UCSD-AML1 (cell line): ENCODE measurements around the gene MRPL2.
A peak's percentile ranks its signal among the peaks of the same experiment; 100 is the strongest.
"Not testable (repeated sequence)": the region's sequence is repeated elsewhere in the genome, so short reads cannot be mapped to it uniquely, and the experiment has no call there.

Experiments
- DNase-seq: peaks from one replicate; lab custom pipeline; 2025; ENCODE audit not compliant: unreplicated experiment; lab: John Stamatoyannopoulos, UW

The MRPL2 gene

DNA sequence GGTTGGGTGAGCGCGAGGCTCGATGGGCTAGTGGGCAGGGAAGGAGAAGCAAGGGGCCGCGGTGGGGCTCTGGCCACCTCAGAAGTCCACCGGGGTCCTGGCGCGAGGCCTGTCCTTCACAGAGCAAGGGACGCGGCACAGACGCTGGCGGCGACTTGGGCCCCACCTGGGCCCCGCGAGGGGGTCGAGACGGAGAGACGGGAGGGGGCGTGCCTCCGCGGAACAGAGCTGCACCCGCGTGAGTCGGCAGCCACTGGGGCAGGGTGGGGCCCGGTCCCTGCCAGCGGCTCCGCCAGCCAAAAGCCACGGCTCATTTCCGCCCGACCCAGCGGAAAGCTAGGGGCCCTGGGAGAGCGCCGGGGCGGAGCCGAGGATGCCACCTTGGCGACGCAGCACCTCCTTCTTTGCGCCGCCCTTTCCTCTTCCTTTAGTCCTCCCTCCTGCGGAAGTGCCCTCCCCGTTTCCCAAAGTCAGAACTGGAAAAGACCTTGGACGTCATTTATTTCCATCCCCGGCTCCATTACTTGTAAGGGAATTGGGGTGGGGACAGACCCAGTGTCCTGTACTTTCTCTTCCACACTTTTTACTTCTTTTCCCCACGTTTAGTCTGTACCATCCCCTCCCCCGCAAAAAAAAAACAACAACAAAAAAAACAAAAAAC is 5.6 kb downstream of the MRPL2 start, which contains the start of gene CUL7:
CUL7 (minus strand) TSS at position 307 of the 661 bp plus-strand sequence. CDS start 1,063 bp downstream, outside the sequence.
- peak; percentile 94 for DNase-seq

- DNase-seq, result peak; percentile 65
Observed at GRCh38 chr6:43052842-43053544, 6.2 kb downstream of the MRPL2 start.

- DNase-seq, result no peak
Observed at GRCh38 chr6:43052225-43052841, 6.9 kb downstream of the MRPL2 start.

DNA sequence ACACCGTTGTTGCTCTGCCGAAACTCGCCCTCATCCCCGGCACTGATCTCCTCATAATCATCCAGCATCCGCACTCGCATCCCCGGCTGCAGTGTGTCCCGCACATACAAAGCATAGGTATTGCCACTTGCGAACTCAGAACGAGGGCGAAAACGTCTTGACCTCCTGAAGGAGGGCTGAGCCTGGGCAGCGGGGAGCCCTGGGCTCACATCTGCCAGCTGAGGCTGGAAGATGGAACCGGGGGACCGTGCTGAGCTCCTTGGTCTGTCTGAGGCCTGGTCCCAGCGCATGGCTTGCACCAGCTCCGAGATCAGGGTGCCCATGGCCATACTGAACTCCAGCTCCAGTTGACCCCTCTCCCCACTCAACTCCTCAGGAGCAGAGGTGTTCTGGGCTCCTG is 8.3 kb downstream of the MRPL2 start:
- no peak for DNase-seq

DNA sequence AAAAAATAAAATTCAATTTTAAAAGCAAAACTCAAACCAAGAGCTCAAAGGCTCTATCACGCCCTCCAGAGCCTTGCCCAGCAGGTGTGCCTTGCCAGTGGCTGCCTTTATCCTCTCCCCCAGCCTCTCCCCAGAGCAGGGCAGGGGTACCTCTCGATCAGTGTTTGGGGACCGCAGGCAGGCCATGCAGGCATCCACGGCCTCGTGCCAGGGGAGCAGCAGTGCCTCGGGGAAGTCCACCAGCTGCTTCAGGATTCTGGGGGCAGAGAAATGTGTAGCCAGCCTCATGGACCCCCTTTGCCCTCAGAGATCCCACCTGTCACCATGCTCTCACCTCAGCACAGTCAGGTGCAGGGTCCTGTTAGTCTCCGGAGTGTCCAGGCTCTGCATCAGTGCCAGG is 11.2 kb downstream of the MRPL2 start:
- no peak for DNase-seq

DNA sequence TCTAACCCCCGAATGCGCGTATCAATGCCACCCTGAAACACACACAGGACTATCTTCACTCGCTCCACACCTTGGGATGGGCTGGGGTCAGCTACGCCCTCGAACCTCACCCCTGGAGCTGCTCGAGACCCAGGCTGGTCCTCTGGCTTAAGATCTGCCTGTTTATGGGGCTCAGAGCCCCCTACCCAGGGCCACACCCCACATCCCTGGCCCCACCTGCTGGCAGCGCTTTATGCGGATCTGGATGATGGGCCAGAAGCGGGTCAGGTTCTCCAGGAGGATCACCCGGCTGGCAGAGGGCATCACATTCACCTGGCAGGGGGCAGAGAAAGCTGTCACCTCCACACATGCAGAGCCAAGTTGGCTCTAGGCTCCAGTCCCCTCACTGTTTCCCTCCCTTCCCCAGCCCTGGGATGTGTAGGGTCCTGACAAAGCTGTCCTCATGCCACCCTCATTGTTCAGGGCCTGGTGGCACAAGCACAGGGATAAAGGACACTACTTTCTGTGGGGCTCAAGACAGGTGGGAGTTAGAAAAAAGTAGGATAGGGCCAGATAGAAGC is 13.8 kb downstream of the MRPL2 start:
- no peak for DNase-seq

DNA sequence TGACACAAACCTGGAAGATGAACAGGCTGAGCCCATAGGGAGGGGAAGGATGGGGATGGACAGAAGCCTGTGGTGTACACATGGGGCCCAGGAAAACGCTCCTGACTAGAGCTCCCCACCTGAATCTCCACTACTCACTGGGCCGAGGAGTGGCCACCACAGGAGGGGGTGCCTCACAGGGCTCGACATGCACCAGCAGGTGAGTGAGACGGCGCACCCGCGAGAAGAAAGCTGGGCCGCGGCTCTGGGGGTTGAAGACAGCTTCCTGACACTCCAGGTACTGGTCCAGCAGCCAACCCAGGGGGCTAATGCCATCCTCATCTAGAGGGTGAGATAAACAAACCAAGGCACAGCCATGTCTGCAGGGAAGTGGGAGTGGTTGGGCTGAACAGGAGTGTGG is 15.9 kb downstream of the MRPL2 start:
- no peak for DNase-seq

DNA sequence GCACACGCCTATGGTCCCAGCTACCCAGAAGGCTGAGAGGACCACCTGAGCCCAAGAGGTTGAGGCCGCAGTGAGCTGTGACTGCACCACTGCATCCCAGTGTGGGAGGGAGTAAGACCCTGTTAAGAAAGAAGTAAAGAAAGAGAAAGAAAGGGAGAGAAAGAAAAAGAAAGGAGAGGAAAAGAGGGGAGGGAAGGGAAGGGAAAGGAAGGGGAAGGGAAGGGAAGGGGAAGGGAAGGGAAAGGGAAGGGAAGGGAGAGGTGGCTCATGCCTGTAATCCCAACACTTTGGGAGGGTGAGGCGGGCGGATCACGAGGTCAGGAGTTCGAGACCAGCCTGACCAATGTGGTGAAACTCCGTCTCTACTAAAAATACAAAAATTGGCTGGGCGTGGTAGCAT is 17.8 kb downstream of the MRPL2 start:
- DNase-seq, result not testable (repeated sequence)

GRCh38 chr6:43040542-43041257 is 18.5 kb downstream of the MRPL2 start:
- no peak for DNase-seq

GRCh38 chr6:43038727-43039126 is 20.5 kb downstream of the MRPL2 start:
- no peak for DNase-seq

GRCh38 chr6:43037706-43038105 is 21.5 kb downstream of the MRPL2 start:
- no peak for DNase-seq

DNA sequence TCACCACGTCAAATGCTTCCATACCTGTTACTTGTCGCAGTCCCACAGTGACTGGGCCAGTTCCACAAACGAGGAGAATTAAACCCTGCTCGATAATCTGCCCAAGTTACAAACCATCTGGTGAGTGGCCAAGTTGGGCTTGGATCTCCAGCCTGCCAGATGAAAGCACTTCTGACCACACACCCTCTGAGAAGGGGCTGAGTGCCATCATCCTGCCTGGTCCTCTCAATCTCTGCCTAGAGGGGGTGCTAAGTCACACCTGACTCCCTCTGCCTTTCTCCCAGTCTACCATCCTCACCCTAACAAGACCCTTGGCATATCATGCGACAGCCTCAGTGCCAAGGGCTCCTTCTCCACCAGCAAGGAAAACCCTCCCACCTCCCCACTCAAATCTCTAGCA is 22.0 kb downstream of the MRPL2 start:
- no peak for DNase-seq

- DNase-seq, result no peak
Observed at GRCh38 chr6:43036712-43037111, 22.5 kb downstream of the MRPL2 start.

DNA sequence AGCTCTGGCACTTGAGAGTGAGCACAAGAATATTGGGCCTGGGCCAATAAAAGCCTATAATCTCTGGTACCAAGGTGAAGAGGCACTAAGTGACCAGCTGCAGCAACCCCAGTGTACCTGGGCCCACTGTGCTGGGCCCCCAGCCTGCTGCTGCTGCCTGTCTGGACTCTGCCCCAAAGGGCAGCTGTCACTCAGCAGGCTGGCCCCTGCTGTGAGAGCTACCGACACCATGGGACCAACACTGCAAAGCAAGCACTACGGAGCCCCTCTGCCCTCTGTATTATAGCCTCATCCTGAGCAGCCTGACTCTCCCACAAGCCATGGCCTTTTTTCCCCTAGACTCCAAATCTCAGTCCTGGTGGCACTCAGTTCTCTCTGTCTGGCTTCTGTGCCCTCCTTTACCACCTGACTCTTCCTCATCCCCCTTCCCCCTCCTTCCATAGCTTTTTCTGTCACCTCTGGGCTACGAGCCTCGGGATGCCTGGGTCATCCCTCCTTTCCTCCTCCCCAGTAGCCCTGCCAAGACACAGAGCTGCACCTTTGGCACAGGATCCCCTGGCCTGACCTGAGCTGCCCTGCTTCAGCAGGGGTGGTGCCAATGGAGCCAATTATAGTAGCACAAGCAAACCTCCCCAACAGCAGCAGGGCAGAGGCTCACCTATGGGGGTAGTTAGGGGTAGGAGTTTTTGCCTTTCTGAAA is 23.6 kb downstream of the MRPL2 start:
- no peak for DNase-seq

- DNase-seq, result no peak
Observed at GRCh38 chr6:43034190-43034525, 25.1 kb downstream of the MRPL2 start.

DNA sequence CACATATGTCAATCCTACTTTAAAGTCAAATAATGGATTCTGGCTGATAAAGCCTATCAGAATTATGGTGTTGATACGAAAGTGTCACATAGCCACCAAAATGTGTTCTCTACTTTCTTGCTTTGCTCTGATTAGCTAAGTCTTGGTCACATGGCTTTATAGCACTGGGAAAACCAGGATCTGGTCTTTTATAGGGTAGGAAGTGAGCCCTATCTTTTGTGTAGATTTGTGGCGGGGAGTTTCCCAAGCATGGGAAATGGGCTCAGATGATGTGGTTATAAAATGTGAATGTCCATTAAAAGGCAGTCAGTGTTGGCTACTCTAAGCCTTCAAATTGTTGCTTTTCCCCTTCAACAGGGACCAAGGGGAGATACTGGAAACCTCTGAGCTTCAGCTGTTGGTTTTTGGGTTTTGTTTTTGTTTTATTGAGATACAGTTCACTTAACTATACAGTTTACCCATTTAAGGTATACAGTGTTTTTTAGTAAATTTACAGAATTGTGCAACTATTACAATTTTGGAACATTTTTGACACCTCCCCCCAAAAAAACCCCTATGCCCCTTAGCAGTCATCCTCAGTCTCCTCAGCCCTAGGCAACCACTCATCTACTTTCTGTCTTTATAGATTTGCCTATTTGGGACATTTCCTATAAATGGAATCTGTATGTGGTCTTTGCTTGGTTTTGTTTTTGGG is 25.6 kb downstream of the MRPL2 start:
- DNase-seq, result no peak

DNA sequence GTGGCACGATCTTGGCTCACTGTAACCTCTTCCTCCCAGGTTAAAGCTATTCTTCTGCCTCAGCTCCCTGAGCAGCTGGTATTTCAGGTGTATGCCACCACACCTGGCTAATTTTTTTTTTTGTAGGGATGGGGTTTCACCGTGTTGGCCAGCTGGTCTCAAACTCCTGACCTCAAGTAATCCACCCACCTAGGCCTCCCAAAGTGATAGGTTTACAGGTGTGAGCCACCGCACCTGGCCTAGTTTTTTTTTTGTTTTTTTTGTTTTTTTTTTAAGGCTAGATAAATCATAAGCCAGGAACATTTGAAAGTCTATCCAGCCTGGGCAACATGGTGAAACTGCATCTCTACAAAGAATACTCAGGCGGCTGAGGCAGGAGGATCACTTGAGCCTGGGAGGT is 26.9 kb downstream of the MRPL2 start:
- no peak for DNase-seq

- DNase-seq, result no peak
Observed at GRCh38 chr6:43029120-43029519, 30.1 kb downstream of the MRPL2 start.

- no peak for DNase-seq
Observed at GRCh38 chr6:43026365-43026764, 32.9 kb downstream of the MRPL2 start.

DNA sequence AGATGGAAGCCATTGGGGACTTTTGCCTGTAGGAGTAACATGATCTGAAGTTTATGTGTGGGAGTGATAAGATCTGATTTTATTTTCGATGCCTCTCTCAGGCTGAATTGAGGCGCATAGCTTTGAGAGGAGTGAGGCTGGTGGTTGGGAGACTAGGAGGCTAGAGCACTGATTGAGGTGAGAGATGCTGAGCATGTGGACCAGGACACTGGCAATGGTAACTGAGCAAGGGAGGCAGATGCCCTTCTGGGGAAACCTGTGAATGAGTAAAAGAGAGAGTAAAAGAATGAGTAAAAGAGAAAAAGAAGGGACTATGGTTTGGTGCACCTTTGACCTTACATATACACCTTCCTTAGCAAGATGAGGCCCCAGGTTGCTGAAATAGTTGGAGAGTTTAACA is 34.8 kb downstream of the MRPL2 start:
- DNase-seq, result no peak
